GM23338 (cell line): ENCODE data around the gene PLPP4.

Experiments
- EZH2 ChIP-seq: fragments of 200-600 bp; sonication (generic); IDR thresholded peaks from one replicate; pipeline ENCODE4 v1.8.0; 2017; ENCODE audit warnings: antibody characterized with exemption, mild to moderate bottlenecking, low read depth; ENCODE audit not compliant: unreplicated experiment
- TF ChIP-seq, protein P1 (sequence below), 2 experiments: fragments of 200-600 bp in 1 of 2; sonication (generic) in 1 of 2; conservative IDR thresholded peaks; 2 replicates each; pipeline versions ENCODE4 v1.5.1 to v1.6.1; 2016 to 2017; ENCODE audit warnings: antibody characterized with exemption in 2 of 2, low read depth in 2 of 2, mild to moderate bottlenecking in 2 of 2, moderate library complexity in 1 of 2

DNA sequence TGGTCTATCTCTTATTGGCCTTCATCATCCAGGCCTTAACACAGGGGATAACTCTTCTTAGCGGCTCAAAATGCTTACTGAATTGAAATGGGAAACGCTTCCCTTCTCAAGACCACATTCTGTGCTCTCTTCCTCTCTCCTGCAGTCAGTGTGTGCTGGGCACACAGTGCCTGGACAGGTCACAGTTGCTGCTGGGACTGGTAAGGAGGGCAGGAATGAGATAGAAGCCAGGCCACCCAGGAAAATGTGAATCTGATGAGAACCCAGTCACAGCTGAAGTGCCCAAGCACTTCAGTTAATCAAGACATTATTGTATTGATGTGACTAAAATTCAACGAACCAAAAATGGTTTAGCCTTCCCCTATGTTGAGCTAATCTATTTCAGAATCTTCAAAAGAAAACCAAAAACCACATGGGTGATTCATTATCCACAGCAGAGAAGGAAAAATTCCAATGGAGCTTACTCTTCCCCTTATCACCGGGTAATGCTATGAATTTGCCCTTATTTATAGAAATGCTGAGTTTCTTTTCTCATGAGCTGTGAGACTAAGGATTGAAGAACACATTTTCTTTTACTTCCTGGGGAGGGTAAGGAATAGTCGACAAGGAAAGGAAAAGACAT, 41.2 kb upstream of the PLPP4 start:
- TF ChIP-seq, protein P1, sequence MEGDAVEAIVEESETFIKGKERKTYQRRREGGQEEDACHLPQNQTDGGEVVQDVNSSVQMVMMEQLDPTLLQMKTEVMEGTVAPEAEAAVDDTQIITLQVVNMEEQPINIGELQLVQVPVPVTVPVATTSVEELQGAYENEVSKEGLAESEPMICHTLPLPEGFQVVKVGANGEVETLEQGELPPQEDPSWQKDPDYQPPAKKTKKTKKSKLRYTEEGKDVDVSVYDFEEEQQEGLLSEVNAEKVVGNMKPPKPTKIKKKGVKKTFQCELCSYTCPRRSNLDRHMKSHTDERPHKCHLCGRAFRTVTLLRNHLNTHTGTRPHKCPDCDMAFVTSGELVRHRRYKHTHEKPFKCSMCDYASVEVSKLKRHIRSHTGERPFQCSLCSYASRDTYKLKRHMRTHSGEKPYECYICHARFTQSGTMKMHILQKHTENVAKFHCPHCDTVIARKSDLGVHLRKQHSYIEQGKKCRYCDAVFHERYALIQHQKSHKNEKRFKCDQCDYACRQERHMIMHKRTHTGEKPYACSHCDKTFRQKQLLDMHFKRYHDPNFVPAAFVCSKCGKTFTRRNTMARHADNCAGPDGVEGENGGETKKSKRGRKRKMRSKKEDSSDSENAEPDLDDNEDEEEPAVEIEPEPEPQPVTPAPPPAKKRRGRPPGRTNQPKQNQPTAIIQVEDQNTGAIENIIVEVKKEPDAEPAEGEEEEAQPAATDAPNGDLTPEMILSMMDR (conservative IDR thresholded peaks at IDR 0.05; ENCODE audit: low read depth in 2 of 2): no peak
- TF ChIP-seq EZH2: no peak
